Adrenal gland (tissue), 12 donors: Measurements from ENCODE around the gene FLG2. TPM values are rescaled to one million over a fixed set of nuclear protein-coding genes. Genes with fewer than 3 reads are reported as not detected.

ENCODE experiments used
- DNase-seq, 7 donors: peaks; one replicate each; pipeline ENCODE4 v3.0.0-alpha.2; 2019 to 2020
- H3K27ac ChIP-seq, 5 donors: fragments of 200-600 bp; sonication (generic) in 4 of 5; 1 replicate in 3 of 5; 2 replicates in 2 of 5; pipeline versions ENCODE4 v1.5.1 to v1.8.0; 2016 to 2020; ENCODE audit warnings: mild to moderate bottlenecking in 1 of 5
- H3K27me3 ChIP-seq: fragments of 200-600 bp; 2 replicates; pipeline ENCODE4 v1.8.0; 2021
- H3K36me3 ChIP-seq, 2 donors: fragments of 200-600 bp; replicated peaks in 1 of 2; 1 replicate in 1 of 2; 2 replicates in 1 of 2; pipeline versions ENCODE4 v1.5.1 to v1.8.0; 2018 to 2022
- H3K4me1 ChIP-seq, 2 donors: fragments of 200-600 bp; replicated peaks in 1 of 2; 1 replicate in 1 of 2; 2 replicates in 1 of 2; pipeline versions ENCODE4 v1.5.1 to v1.8.0; 2018 to 2021
- H3K4me3 ChIP-seq, 4 donors: fragments of 200-600 bp; sonication (generic) in 3 of 4; one replicate each; pipeline ENCODE4 v1.5.1; 2016 to 2018
- H3K9me3 ChIP-seq, 3 donors: fragments of 200-600 bp; sonication (generic) in 1 of 3; replicated peaks in 1 of 3; 1 replicate in 2 of 3; 2 replicates in 1 of 3; pipeline versions ENCODE4 v1.5.1 to v1.8.0; 2016 to 2021
- POLR2A ChIP-seq, 2 donors: fragments of 450-650 bp; IDR thresholded peaks; one replicate each; pipeline ENCODE4 v1.6.1; 2017; ENCODE audit warnings: antibody characterized with exemption in 2 of 2, mild to moderate bottlenecking in 2 of 2, moderate library complexity in 1 of 2
- WGBS, 4 donors: extraction: QIAGEN DNeasy Blood & Tissue Kit in 2 of 4; methylation state at CpG; one replicate each; pipeline versions ENCODE4 v1.1.5 to v1.1.7; 2013 to 2017; 5-methylcytosine and 5-hydroxymethylcytosine counted together
- intact Hi-C, 2 donors: fragments of 100-400 bp; cut with DNase I; formaldehyde crosslinking; loops; one replicate each; pipeline versions ENCODE4 v1.14.1 to v1.15.0; 2022 to 2023
- polyA plus RNA-seq, 3 donors: library from polyadenylated mRNA; stranded (reverse); fragments of 200-250 nt in 2 of 3; fragments of 350-450 nt in 1 of 3; fragmentation: Illumina TruSeq in 1 of 3; extraction: RNeasy Lipid Tissue Mini Kit (QIAGEN cat#74804) in 1 of 3; gene quantifications; one replicate each; pipeline ENCODE4 v1.2.3, GENCODE V29; 2013 to 2014
- total RNA-seq, 9 donors: library from RNA; depleted of rRNA in 4 of 9; stranded (reverse); fragments of >200 nt in 4 of 9; fragments of 120-200 nt in 1 of 9; fragmentation: NEBNext Ultra II Directional in 1 of 9; extraction: Animal tissue kit (Norgen Biotek cat#: 25700) in 1 of 9; gene quantifications; one replicate each; pipeline versions ENCODE4 v1.1.0 to v1.2.4, GENCODE V29; 2013 to 2023
- TF ChIP-seq, protein P1 (sequence below), 6 experiments: fragments of 450-650 bp in 4 of 6; fragments of 200-600 bp in 2 of 6; sonication (generic) in 1 of 6; IDR thresholded peaks; 1 replicate in 5 of 6; 2 replicates in 1 of 6; pipeline versions ENCODE4 v1.5.1 to v1.8.0; 2016 to 2021; ENCODE audit warnings: antibody characterized with exemption in 6 of 6, mild to moderate bottlenecking in 2 of 6, moderate library complexity in 1 of 6
- donor health status: healthy with polysubstance abuse.
- donor health status: Bipolar disorder and iron deficiency.
- donor health status: DM: yes; HTN: yes; CAD: no.
- donor health status: DM: no; HTN: no; CAD: no.
- donor health status: DM: no; HTN: no; CAD: no.
- donor health status: DM: yes; HTN: yes; CAD: no.

The FLG2 gene
- total and polyA plus RNA-seq, 12 donors, result not detected

DNA sequence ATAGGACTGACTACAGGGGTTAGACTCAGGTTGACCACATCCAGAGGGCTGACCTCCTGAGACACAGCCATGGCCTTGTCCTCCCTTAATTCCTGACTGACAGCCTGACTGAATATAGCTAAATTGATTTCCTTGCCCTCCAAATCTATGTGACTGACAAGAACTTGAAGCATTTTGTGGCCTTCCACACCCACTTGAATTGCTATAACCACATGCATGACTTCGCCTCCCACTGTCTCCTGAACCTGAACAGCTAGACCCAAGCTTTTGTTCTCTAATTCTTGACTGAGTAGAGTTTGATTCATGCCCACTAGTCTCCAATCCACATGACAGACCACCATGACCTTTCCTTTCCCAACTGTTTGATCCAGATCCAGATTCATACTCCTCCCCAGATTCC is 3.1 kb downstream of the FLG2 start:
- no peak for DNase-seq
- Histone ChIP-seq H3K9me3 (no peaks in the 10 kb centered on the region), H3K27ac (no peak overlapping the region), H3K4me1 (no peaks in the 10 kb centered on the region), H3K36me3 (no peaks in the 10 kb centered on the region), H3K27me3 (no peaks in the 10 kb centered on the region), H3K4me3 (no peak overlapping the region)
- intact Hi-C loops, result no loop called here
- no peak for TF ChIP-seq POLR2A (IDR thresholded peaks at IDR 0.05)
- TF ChIP-seq, protein P1, sequence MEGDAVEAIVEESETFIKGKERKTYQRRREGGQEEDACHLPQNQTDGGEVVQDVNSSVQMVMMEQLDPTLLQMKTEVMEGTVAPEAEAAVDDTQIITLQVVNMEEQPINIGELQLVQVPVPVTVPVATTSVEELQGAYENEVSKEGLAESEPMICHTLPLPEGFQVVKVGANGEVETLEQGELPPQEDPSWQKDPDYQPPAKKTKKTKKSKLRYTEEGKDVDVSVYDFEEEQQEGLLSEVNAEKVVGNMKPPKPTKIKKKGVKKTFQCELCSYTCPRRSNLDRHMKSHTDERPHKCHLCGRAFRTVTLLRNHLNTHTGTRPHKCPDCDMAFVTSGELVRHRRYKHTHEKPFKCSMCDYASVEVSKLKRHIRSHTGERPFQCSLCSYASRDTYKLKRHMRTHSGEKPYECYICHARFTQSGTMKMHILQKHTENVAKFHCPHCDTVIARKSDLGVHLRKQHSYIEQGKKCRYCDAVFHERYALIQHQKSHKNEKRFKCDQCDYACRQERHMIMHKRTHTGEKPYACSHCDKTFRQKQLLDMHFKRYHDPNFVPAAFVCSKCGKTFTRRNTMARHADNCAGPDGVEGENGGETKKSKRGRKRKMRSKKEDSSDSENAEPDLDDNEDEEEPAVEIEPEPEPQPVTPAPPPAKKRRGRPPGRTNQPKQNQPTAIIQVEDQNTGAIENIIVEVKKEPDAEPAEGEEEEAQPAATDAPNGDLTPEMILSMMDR (IDR thresholded peaks at IDR 0.05), result no peak
- 50 to 95% (median 72%) methylated on average over 1 of the region's 1 CpG for WGBS, 4 donors

DNA sequence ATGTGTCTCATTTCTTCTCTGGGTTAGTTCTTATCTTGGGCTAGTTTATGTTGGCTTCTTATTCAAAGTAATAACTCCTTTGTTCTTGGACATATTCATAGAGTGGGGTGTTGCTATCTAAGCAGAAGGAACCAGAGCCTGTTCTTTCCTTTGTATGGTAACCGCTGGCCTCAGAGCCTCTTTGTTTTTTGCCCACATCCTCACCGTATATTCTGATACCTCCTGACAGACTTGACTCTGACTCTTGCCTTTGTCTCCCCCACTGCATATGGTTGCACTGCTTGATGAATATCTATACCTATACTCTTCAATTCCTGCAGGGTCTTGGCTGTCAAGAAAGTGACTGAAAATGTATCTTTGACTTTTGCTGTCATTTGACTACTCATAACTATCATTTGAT is 10.2 kb downstream of the FLG2 start:
- intact Hi-C loops, result loop anchor here in 1 of 2 donors (10.0 kb wide), 1 partner anchor 155 kb away; no protein-coding TSS in a partner anchor
- no peak for TF ChIP-seq POLR2A (IDR thresholded peaks at IDR 0.05)
- TF ChIP-seq, protein P1 (IDR thresholded peaks at IDR 0.05), result no peak
- no peak for DNase-seq
- H3K27ac ChIP-seq, result no peak overlapping the region
- no peaks in the 10 kb centered on the region for H3K36me3 ChIP-seq
- no peak overlapping the region for H3K4me3 ChIP-seq
- no peaks in the 10 kb centered on the region for H3K27me3 ChIP-seq
- H3K4me1 ChIP-seq, result no peaks in the 10 kb centered on the region
- 92% methylated on average over 2 of the region's 2 CpGs for WGBS, 4 donors
- no peaks in the 10 kb centered on the region for H3K9me3 ChIP-seq

DNA sequence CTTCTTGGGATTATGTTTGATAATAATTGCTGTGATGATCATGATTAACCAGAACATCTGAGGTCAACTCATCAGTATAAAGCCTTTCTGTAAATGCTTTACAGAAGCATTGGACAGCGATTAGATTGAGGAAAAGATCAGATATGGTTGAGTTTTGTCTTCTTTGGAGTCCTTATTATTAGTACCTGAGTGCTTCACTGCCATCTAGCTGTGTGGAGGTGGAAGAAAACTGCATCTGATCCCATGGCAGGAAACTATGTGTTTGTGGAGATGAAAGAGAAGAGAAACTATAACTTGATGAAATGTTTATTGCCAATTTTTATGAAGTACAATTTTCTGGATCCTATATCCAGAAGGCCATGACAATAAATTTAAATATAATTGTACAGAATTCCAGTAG is 11.4 kb downstream of the FLG2 start:
- intact Hi-C loops, result loop anchor here in 1 of 2 donors (10.0 kb wide), 1 partner anchor 154 kb away; no protein-coding TSS in a partner anchor
- 33 to 54% (median 41%) methylated on average over 1 of the region's 1 CpG for whole genome bisulfite sequencing, 4 donors
- H3K27ac ChIP-seq, result no peak overlapping the region

DNA sequence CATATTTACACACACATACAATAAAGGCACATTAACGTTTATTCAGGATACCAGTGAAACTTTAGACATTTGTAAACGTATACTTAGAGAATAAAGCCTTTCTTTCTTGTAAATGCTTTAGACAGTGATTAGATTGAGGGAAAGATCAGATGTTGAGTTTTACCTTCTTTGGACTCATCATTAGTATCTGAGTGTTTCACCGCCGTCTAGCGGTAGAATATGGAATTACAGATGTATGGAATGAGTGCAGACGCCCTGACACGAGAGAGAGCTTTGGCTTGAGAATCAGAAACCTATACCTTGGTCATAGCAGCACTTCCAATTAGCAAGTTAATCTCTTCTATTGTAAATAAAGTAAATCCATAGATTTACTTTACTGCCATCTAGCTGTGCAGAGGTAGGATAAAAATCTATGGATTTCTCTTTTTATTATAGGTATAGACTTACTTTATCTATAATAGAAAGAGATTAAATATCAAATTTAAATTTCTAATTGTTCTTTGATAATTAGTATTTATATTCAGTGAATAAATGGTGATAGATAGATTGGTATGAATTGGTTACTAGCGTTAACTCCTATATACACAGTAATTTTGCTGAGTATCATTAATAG is 12.6 kb downstream of the FLG2 start:
- peak in 6 of 7 donors; percentile 27 to 72 (median 54) for DNase-seq
- no peak for TF ChIP-seq POLR2A (IDR thresholded peaks at IDR 0.05)
- TF ChIP-seq, protein P1 (IDR thresholded peaks at IDR 0.05), result peak; percentile 67 to 92 (median 77)
- Histone ChIP-seq H3K4me3 (no peak overlapping the region), H3K27me3 (no peaks in the 10 kb centered on the region), H3K4me1 (no peaks in the 10 kb centered on the region), H3K36me3 (no peaks in the 10 kb centered on the region), H3K9me3 (no peaks in the 10 kb centered on the region), H3K27ac (no peak overlapping the region)
- WGBS, 4 donors, result 10 to 20% (median 15%) methylated on average over 8 of the region's 8 CpGs
- intact Hi-C loops, result loop anchor here in 1 of 2 donors (10.0 kb wide), 1 partner anchor 152 kb away; no protein-coding TSS in a partner anchor

More for the DNA sequence above, 11.4 kb downstream of the FLG2 start:
- DNase-seq, result no peak
- H3K27me3 ChIP-seq, result no peaks in the 10 kb centered on the region
- H3K9me3 ChIP-seq, result no peaks in the 10 kb centered on the region
- no peaks in the 10 kb centered on the region for H3K4me1 ChIP-seq
- H3K4me3 ChIP-seq, result no peak overlapping the region
- TF ChIP-seq, protein P1 (IDR thresholded peaks at IDR 0.05), result no peak
- TF ChIP-seq POLR2A (IDR thresholded peaks at IDR 0.05), result no peak
- no peaks in the 10 kb centered on the region for H3K36me3 ChIP-seq
